ENCODE measurements around the gene ERBIN. TPM values are rescaled to one million over a fixed set of nuclear protein-coding genes. Genes with fewer than 3 reads are reported as not detected.

The ERBIN gene
- total and polyA plus RNA-seq, 2 of the 8 experiments (the other 6 are each of a cell fraction or from before 2014, with no cell fraction given) = 7.7 to 33.2 TPM

DNA sequence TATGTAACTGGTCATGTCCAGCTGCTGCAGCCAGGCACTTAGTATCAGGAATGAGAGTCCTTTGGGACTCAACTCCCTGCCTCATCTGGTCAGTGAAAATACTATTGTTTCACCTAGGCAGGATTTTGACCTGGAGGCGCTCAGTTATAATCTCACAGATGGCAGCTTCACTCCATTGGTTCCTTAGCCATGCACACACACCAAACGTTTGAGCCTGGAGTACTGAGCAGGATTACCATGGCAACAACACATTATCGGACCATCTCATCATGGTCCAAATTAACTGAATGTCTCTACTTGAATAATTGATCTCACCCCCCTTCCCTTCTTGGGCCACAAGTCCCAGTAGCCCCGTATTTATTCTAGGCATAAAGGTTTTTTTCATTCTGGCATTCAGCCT is 202.8 kb downstream of the ERBIN start:
- H4K5ac ChIP-seq (ENCODE audit: insufficient read length, low read depth, low read length) = no peak overlapping the region
- no peak overlapping the region for H2BK5ac ChIP-seq (ENCODE audit: low read depth, low read length)
- H3K23me2 ChIP-seq (ENCODE audit: low read depth, low read length) = no peaks in the 10 kb centered on the region
- no peaks in the 10 kb centered on the region for H3K27me3 ChIP-seq (replicated peaks in 1 of 4; ENCODE audit: control insufficient read depth in 3 of 4, extremely low read depth in 1 of 4, insufficient read depth in 3 of 4, low read length in 3 of 4)
- POLR2A ChIA-PET (ENCODE audit: partially characterized antibody) = interaction anchor here (1.3 kb wide), 1 partner anchor 15 kb away, joined by 6 read pairs; the partner anchor contains the start of gene SREK1
- no peak overlapping the region for H3K18ac ChIP-seq (ENCODE audit: extremely low read depth, low read length)
- no peaks in the 10 kb centered on the region for H4K20me1 ChIP-seq (replicated peaks in 1 of 2; ENCODE audit: control insufficient read depth in 1 of 2, insufficient read depth in 2 of 2, low read length in 2 of 2)
- H3K56ac ChIP-seq (replicated peaks; ENCODE audit: insufficient read length, low read depth, low read length) = no peak overlapping the region
- H3K9ac ChIP-seq (replicated peaks in 1 of 4; ENCODE audit: extremely low read depth in 1 of 4, low read depth in 3 of 4, low read length in 3 of 4) = no peak overlapping the region
- no peaks in the 10 kb centered on the region for H3K79me1 ChIP-seq (ENCODE audit: low read depth, low read length)
- no peaks in the 10 kb centered on the region for H3K4me1 ChIP-seq (replicated peaks in 1 of 4; ENCODE audit: control insufficient read depth in 3 of 4, insufficient read depth in 4 of 4, low read length in 3 of 4)
- no peak overlapping the region for H4K8ac ChIP-seq (ENCODE audit: extremely low read depth, insufficient read depth, low read length)
- no peak overlapping the region for H4K91ac ChIP-seq (replicated peaks; ENCODE audit: insufficient read length, low read length)
- CTCF ChIA-PET (ENCODE audit: partially characterized antibody) = no interaction called here
- FAIRE-seq (no peak), DNase-seq (ENCODE audit: low read depth in 1 of 2, low spot score in 2 of 2) (no peak)
- no peak overlapping the region for H2AK5ac ChIP-seq (ENCODE audit: low read depth, low read length)
- H3K14ac ChIP-seq (ENCODE audit: insufficient read length) = no peak overlapping the region
- H2BK20ac ChIP-seq (ENCODE audit: low read length) = no peak overlapping the region
- no peak overlapping the region for H2BK12ac ChIP-seq (ENCODE audit: low read depth, low read length)
- H3K23ac ChIP-seq (ENCODE audit: insufficient read length) = no peak overlapping the region
- TF ChIP-seq GTF2F1 (IDR thresholded peaks at IDR 0.05; ENCODE audit: borderline replicate concordance, low read depth, low read length) = no peak
- no peak for TF ChIP-seq FOSL1 (IDR thresholded peaks at IDR 0.05; ENCODE audit: insufficient read depth, low read depth, low read length)
- TF ChIP-seq NANOG (IDR thresholded peaks at IDR 0.05; ENCODE audit: insufficient read depth, low read depth, low read length, poor library complexity, severe bottlenecking) = no peak
- no peak for TF ChIP-seq CEBPB (IDR thresholded peaks at IDR 0.05; ENCODE audit: low read depth, low read length)
- no peak for TF ChIP-seq ASH2L (IDR thresholded peaks at IDR 0.05; ENCODE audit: low read length)
- no peak for TF ChIP-seq JUN (IDR thresholded peaks at IDR 0.05; ENCODE audit: low read depth, low read length)
- no peak for TF ChIP-seq TAF1 (IDR thresholded peaks at IDR 0.05; ENCODE audit: low read depth, low read length)
- no peak for TF ChIP-seq CREB1 (IDR thresholded peaks at IDR 0.05)
- TF ChIP-seq SUZ12 (IDR thresholded peaks at IDR 0.05; ENCODE audit: low read length) = no peak
- TF ChIP-seq CHD1 (IDR thresholded peaks at IDR 0.05; ENCODE audit: low read depth, low read length) = no peak
- no peak for TF ChIP-seq TEAD4 (IDR thresholded peaks at IDR 0.05; ENCODE audit: low read depth, low read length)
- TF ChIP-seq RAD21 (IDR thresholded peaks at IDR 0.05 in 1 of 2, conservative IDR thresholded peaks at IDR 0.05 in 1 of 2; ENCODE audit: low read depth in 2 of 2, low read length in 2 of 2) = no peak
- no peak for TF ChIP-seq CBX5 (IDR thresholded peaks at IDR 0.05; ENCODE audit: low read depth, low read length)
- H3K27ac ChIP-seq (ENCODE audit: low read depth, low read length) = no peak overlapping the region
- H3K4me2 ChIP-seq (ENCODE audit: insufficient read depth in 1 of 2, low read depth in 2 of 2, low read length in 2 of 2) = no peak overlapping the region
- WGBS, 2 experiments (ENCODE audit: extremely low coverage in 1 of 2, insufficient coverage in 1 of 2, insufficient read length in 1 of 2, insufficient replicate concordance in 2 of 2, low coverage in 1 of 2, low lambda C conversion rate in 2 of 2, missing lambda C conversion rate in 1 of 2) = 93% methylated on average over 4 of the region's 4 CpGs; no CpG with 5 or more reads in 1 of the 2 experiments
- H3K36me3 ChIP-seq (ENCODE audit: control insufficient read depth in 2 of 4, insufficient read depth in 4 of 4, low read length in 3 of 4) = no peaks in the 10 kb centered on the region
- no peak overlapping the region for H2BK120ac ChIP-seq (replicated peaks; ENCODE audit: low read depth, low read length)
- H3K4me3 ChIP-seq (ENCODE audit: extremely low read depth in 1 of 4, insufficient read depth in 2 of 4, low read depth in 3 of 4, low read length in 4 of 4) = no peak overlapping the region
- H3K9me3 ChIP-seq (ENCODE audit: insufficient read depth in 2 of 2, low read depth in 1 of 2, low read length in 1 of 2) = no peaks in the 10 kb centered on the region
- no peak overlapping the region for H2BK15ac ChIP-seq (ENCODE audit: low read length)
- no peak overlapping the region for H3K4ac ChIP-seq (replicated peaks; ENCODE audit: insufficient read length, low read depth, low read length)
- H3K79me2 ChIP-seq (ENCODE audit: control insufficient read depth in 1 of 2, insufficient read depth in 2 of 2, low read length in 2 of 2) = no peaks in the 10 kb centered on the region
- H2AFZ ChIP-seq (ENCODE audit: low read length) = no peak overlapping the region
